ENCODE data around the gene SLC25A41.

Gene SLC25A41

DNA sequence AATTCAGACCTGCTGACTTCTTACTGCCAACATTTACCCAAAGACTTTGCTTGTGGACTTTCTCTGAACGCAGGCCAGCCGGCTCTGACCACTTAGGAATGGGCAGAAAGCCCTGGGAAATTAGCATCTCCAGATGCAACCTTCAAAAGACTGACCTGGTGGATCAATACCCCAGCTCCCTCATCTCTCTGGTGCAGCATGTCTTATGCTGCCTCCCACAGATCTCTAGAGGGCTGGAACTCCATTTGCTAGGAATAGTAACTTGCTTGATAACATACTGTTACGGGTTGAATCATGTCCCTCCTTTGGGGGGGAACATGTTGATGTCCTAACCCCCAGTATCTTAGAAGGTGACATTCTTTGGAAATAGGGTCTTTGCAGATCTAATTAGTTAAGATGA is 12.9 kb upstream of the SLC25A41 start:
- Histone ChIP-seq H3K4me2 (ENCODE audit: low read length) (no peak overlapping the region), H4K20me1 (ENCODE audit: insufficient read depth, low read length) (no peaks in the 10 kb centered on the region), H3K4me3 (ENCODE audit: low read depth, low read length, poor library complexity, severe bottlenecking) (no peak overlapping the region), H3K27me3 (ENCODE audit: insufficient read depth, low read length) (no peaks in the 10 kb centered on the region), H3K4me1 (ENCODE audit: insufficient read depth, low read length, severe bottlenecking) (no peaks in the 10 kb centered on the region), H3K9ac (ENCODE audit: low read length) (no peak overlapping the region), H3F3A (ENCODE audit: insufficient read depth, low read length) (no peaks in the 10 kb centered on the region), H3K9me3 (ENCODE audit: low read length) (no peaks in the 10 kb centered on the region), H3K27ac (ENCODE audit: low read depth, low read length, poor library complexity, severe bottlenecking) (no peak overlapping the region), H3K9me2 (ENCODE audit: low read depth, low read length) (no peaks in the 10 kb centered on the region), H3K36me3 (ENCODE audit: insufficient read depth, low read length) (peaks cover 31% of the 10 kb centered on the region), H2AFZ (ENCODE audit: low read length) (no peak overlapping the region), H3K79me2 (ENCODE audit: insufficient read depth, low read length) (no peaks in the 10 kb centered on the region)
- TF ChIP-seq, protein P1, sequence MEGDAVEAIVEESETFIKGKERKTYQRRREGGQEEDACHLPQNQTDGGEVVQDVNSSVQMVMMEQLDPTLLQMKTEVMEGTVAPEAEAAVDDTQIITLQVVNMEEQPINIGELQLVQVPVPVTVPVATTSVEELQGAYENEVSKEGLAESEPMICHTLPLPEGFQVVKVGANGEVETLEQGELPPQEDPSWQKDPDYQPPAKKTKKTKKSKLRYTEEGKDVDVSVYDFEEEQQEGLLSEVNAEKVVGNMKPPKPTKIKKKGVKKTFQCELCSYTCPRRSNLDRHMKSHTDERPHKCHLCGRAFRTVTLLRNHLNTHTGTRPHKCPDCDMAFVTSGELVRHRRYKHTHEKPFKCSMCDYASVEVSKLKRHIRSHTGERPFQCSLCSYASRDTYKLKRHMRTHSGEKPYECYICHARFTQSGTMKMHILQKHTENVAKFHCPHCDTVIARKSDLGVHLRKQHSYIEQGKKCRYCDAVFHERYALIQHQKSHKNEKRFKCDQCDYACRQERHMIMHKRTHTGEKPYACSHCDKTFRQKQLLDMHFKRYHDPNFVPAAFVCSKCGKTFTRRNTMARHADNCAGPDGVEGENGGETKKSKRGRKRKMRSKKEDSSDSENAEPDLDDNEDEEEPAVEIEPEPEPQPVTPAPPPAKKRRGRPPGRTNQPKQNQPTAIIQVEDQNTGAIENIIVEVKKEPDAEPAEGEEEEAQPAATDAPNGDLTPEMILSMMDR (IDR thresholded peaks at IDR 0.05; ENCODE audit: low read length): no peak
- no peak for TF ChIP-seq EZH2 (IDR thresholded peaks at IDR 0.05; ENCODE audit: borderline replicate concordance, low read length)

DNA sequence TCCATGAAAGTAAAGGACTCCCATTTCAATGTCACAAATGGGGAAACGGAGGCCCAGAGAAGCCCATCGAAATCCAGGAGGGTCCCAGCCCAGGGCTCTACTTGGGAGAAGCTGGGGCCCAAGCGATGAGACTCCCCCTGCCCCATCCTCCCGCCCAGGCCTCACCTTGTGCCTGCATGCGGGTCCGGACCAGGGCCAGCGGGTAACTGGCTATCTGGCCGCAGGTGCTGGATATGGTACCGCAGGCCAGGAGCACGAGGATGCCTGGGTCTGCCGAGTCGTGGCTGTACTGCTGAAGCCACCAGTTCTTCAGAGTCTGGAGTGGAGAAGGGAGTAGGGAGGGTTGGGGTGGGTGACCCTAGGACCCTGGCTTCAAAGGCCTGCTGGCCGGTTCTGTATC is 10.4 kb upstream of the SLC25A41 start:
- H3K27me3 ChIP-seq (ENCODE audit: insufficient read depth, low read length): no peaks in the 10 kb centered on the region

DNA sequence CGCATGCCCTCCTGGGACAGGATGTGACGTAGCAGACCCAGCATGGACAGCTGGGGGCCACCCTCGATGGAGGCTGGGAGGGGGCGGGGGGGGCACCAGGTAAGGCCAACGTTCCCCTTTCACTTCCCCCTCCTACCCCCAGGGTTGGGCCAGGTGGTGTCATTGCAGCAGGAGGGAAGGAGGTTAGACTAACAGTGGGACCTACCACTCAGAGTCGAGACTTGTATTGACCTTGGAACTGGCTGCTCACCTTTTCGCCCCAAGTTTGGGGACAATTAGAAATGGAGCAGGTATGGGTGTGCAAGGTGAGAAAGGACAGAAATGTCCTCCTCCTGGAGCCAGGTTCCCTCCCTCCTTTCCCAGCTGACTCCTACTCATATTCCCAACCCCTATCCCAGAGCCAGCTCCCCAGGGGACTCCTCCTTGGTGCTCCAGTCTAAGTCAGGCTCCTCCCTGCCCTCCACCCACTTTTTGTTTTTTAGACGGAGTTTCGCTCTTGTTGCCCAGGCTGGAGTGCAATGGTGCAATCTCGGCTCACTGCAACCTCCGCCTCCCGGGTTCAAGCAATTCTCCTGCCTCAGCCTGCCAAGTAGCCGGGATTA is 8.6 kb upstream of the SLC25A41 start:
- H2AFZ ChIP-seq (ENCODE audit: low read length): no peak overlapping the region
- no peak overlapping the region for H3K4me3 ChIP-seq (ENCODE audit: low read depth, low read length, poor library complexity, severe bottlenecking)
- no peaks in the 10 kb centered on the region for H3K27me3 ChIP-seq (ENCODE audit: insufficient read depth, low read length)
- peaks cover 19% of the 10 kb centered on the region for H3K36me3 ChIP-seq (ENCODE audit: insufficient read depth, low read length)
- no peaks in the 10 kb centered on the region for H3K9me2 ChIP-seq (ENCODE audit: low read depth, low read length)
- H4K20me1 ChIP-seq (ENCODE audit: insufficient read depth, low read length): no peaks in the 10 kb centered on the region
- no peaks in the 10 kb centered on the region for H3K4me1 ChIP-seq (ENCODE audit: insufficient read depth, low read length, severe bottlenecking)
- no peak overlapping the region for H3K4me2 ChIP-seq (ENCODE audit: low read length)
- H3K27ac ChIP-seq (ENCODE audit: low read depth, low read length, poor library complexity, severe bottlenecking): no peak overlapping the region
- H3K79me2 ChIP-seq (ENCODE audit: insufficient read depth, low read length): no peaks in the 10 kb centered on the region
- H3F3A ChIP-seq (ENCODE audit: insufficient read depth, low read length): no peaks in the 10 kb centered on the region
- no peak overlapping the region for H3K9ac ChIP-seq (ENCODE audit: low read length)
- H3K9me3 ChIP-seq (ENCODE audit: low read length): no peaks in the 10 kb centered on the region
- TF ChIP-seq, protein P1 (IDR thresholded peaks at IDR 0.05; ENCODE audit: low read length): no peak
- TF ChIP-seq EZH2 (IDR thresholded peaks at IDR 0.05; ENCODE audit: borderline replicate concordance, low read length): no peak

More for the DNA sequence above, 10.4 kb upstream of the SLC25A41 start:
- peaks cover 22% of the 10 kb centered on the region for H3K36me3 ChIP-seq (ENCODE audit: insufficient read depth, low read length)
- H3K9me3 ChIP-seq (ENCODE audit: low read length): no peaks in the 10 kb centered on the region
- no peak overlapping the region for H3K4me3 ChIP-seq (ENCODE audit: low read depth, low read length, poor library complexity, severe bottlenecking)
- no peak overlapping the region for H3K9ac ChIP-seq (ENCODE audit: low read length)
- H3F3A ChIP-seq (ENCODE audit: insufficient read depth, low read length): no peaks in the 10 kb centered on the region
- H3K4me1 ChIP-seq (ENCODE audit: insufficient read depth, low read length, severe bottlenecking): no peaks in the 10 kb centered on the region
- H3K27ac ChIP-seq (ENCODE audit: low read depth, low read length, poor library complexity, severe bottlenecking): no peak overlapping the region
- H4K20me1 ChIP-seq (ENCODE audit: insufficient read depth, low read length): no peaks in the 10 kb centered on the region
- no peaks in the 10 kb centered on the region for H3K9me2 ChIP-seq (ENCODE audit: low read depth, low read length)
- no peaks in the 10 kb centered on the region for H3K79me2 ChIP-seq (ENCODE audit: insufficient read depth, low read length)
- no peak for TF ChIP-seq EZH2 (IDR thresholded peaks at IDR 0.05; ENCODE audit: borderline replicate concordance, low read length)
- TF ChIP-seq, protein P1 (IDR thresholded peaks at IDR 0.05; ENCODE audit: low read length): no peak
- H3K4me2 ChIP-seq (ENCODE audit: low read length): no peak overlapping the region
- no peak overlapping the region for H2AFZ ChIP-seq (ENCODE audit: low read length)
